GM12878 (cell line): Measurements from ENCODE around the gene RAP1GAP. TPM values are rescaled to one million over a fixed set of nuclear protein-coding genes. Genes with fewer than 3 reads are reported as not detected.

Experiments used
- ATAC-seq: fragments of 200-7000 bp; cut with Tn5 transposase; 3 replicates; pipeline ENCODE4 v1.9.1; 2020; ENCODE audit warnings: mild to moderate bottlenecking, moderate library complexity
- BruUV-seq: library from RNA; stranded (reverse); fragments of 400-500 nt; replicated peaks from 2 replicates; lab custom pipeline; 2021; lab: Mats Ljungman, UMichigan
- CTCF ChIA-PET: fragments of 300-600 bp; sonication (Branson Sonifier 250); formaldehyde crosslinking; extraction: SDS; loops from one replicate; lab custom pipeline; 2021; ENCODE audit warnings: inconsistent platforms; lab: Yijun Ruan, JAX
- POLR2A ChIA-PET: fragments of 350-600 bp; formaldehyde crosslinking; extraction: SDS; loops from one replicate; lab custom pipeline; 2021; ENCODE audit warnings: inconsistent platforms; lab: Charles Lee
- RAD21 ChIA-PET: fragments of 300-600 bp; sonication (Branson Sonifier 250); formaldehyde crosslinking; loops from one replicate; lab custom pipeline; 2023; ENCODE audit warnings: antibody characterized with exemption; ENCODE audit not compliant: unreplicated experiment; lab: Charles Lee
- SMC1A ChIA-PET: fragments of 300-600 bp; sonication (Branson Sonifier 250); formaldehyde crosslinking; loops from one replicate; lab custom pipeline; 2023; ENCODE audit not compliant: unreplicated experiment, uncharacterized antibody; lab: Charles Lee
- DNase-seq: peaks from one replicate; pipeline ENCODE4 v3.0.0-alpha.2; 2011; ENCODE audit warnings: low read depth, low spot score
- FAIRE-seq: peaks from 3 replicates; lab custom pipeline; 2011; peaks lifted over from hg19 to GRCh38; lab: Jason Lieb, UNC
- H2AFZ ChIP-seq: 2 replicates; pipeline ENCODE4 v1.6.0; 2011; ENCODE audit warnings: low read depth, low read length, control low read depth; ENCODE audit not compliant: control insufficient read depth
- H3K27ac ChIP-seq: 2 replicates; pipeline ENCODE4 v1.5.1; 2011; ENCODE audit warnings: control low read depth; ENCODE audit not compliant: control insufficient read depth, insufficient read depth
- H3K27me3 ChIP-seq, 2 experiments: replicated peaks in 1 of 2; 2 replicates each; pipeline versions ENCODE4 v1.6.0 to v1.6.1; 2011; ENCODE audit warnings: low read length in 1 of 2; ENCODE audit not compliant: control insufficient read depth in 2 of 2, insufficient read depth in 2 of 2
- H3K36me3 ChIP-seq, 2 experiments: 2 replicates each; pipeline ENCODE4 v1.5.1; 2011; ENCODE audit warnings: low read length in 1 of 2; ENCODE audit not compliant: control insufficient read depth in 2 of 2, insufficient read depth in 2 of 2
- H3K4me1 ChIP-seq: 2 replicates; pipeline ENCODE4 v1.6.1; 2011; ENCODE audit warnings: mild to moderate bottlenecking, low read length, moderate library complexity, mixed read lengths; ENCODE audit not compliant: control insufficient read depth, insufficient read depth
- H3K4me2 ChIP-seq: 2 replicates; pipeline ENCODE4 v1.6.0; 2011; ENCODE audit warnings: control low read depth; ENCODE audit not compliant: control insufficient read depth, insufficient read depth
- H3K4me3 ChIP-seq: fragments of 200-600 bp; sonication (generic); 2 replicates; pipeline ENCODE4 v1.5.1; 2016
- H3K79me2 ChIP-seq: 2 replicates; pipeline ENCODE4 v1.6.0; 2011; ENCODE audit warnings: low read length; ENCODE audit not compliant: control insufficient read depth, insufficient read depth
- H3K9ac ChIP-seq: 2 replicates; pipeline ENCODE4 v1.8.0; 2011; ENCODE audit warnings: low read length, control low read depth, mixed read lengths; ENCODE audit not compliant: control insufficient read depth, insufficient read depth
- H3K9me3 ChIP-seq: replicated peaks from 3 replicates; pipeline ENCODE4 v1.5.1; 2011; ENCODE audit warnings: mild to moderate bottlenecking, low read length; ENCODE audit not compliant: control insufficient read depth, insufficient read depth
- H4K20me1 ChIP-seq: 2 replicates; pipeline ENCODE4 v1.6.0; 2011; ENCODE audit not compliant: control insufficient read depth, insufficient read depth
- CEBPB ChIP-seq, 2 experiments: fragments of 150-350 bp in 1 of 2; IDR thresholded peaks; 2 replicates each; pipeline ENCODE4 v1.6.1; 2012 to 2014; ENCODE audit warnings: low read depth in 2 of 2, low read length in 2 of 2, borderline replicate concordance in 1 of 2, inconsistent platforms in 1 of 2
- EZH2 ChIP-seq: IDR thresholded peaks from 2 replicates; pipeline ENCODE4 v1.6.1; 2012; ENCODE audit warnings: low read depth, mild to moderate bottlenecking, control low read depth, inconsistent platforms, low read length, borderline replicate concordance; ENCODE audit not compliant: control insufficient read depth
- FOXM1 ChIP-seq: IDR thresholded peaks from 2 replicates; pipeline ENCODE4 v1.6.1; 2012; ENCODE audit warnings: low read depth, mild to moderate bottlenecking, inconsistent platforms, low read length, moderate library complexity
- NR2F1 ChIP-seq: fragments of 450-650 bp; conservative IDR thresholded peaks from 2 replicates; pipeline ENCODE4 v1.6.1; 2017; ENCODE audit warnings: mild to moderate bottlenecking
- RB1 ChIP-seq: fragments of 450-650 bp; formaldehyde crosslinking; IDR thresholded peaks from 2 replicates; pipeline ENCODE4 v1.6.1; 2017; ENCODE audit warnings: mild to moderate bottlenecking, borderline replicate concordance
- RCOR1 ChIP-seq: conservative IDR thresholded peaks from 2 replicates; pipeline ENCODE4 v1.6.1; 2012; ENCODE audit warnings: low read depth, low read length, improper control_type of control experiment
- REST ChIP-seq: IDR thresholded peaks from 2 replicates; pipeline ENCODE4 v1.6.1; 2012; ENCODE audit warnings: mild to moderate bottlenecking, low read depth, low read length
- SP1 ChIP-seq: IDR thresholded peaks from one replicate; pipeline ENCODE4 v1.6.1; 2011; ENCODE audit warnings: low read depth, low read length
- YBX1 ChIP-seq: fragments of 450-650 bp; IDR thresholded peaks from 2 replicates; pipeline ENCODE4 v1.6.1; 2016; ENCODE audit warnings: antibody characterized with exemption
- ZNF217 ChIP-seq: fragments of 450-650 bp; IDR thresholded peaks from 2 replicates; pipeline ENCODE4 v1.6.1; 2017; ENCODE audit warnings: antibody characterized with exemption, mild to moderate bottlenecking
- ZNF24 ChIP-seq: fragments of 450-650 bp; IDR thresholded peaks from 2 replicates; pipeline ENCODE4 v1.6.1; 2017; ENCODE audit warnings: antibody characterized with exemption, mild to moderate bottlenecking
- WGBS: methylation state at CpG from one replicate; pipeline ENCODE4 v1.1.6; 2016; ENCODE audit warnings: low lambda C conversion rate; ENCODE audit not compliant: insufficient replicate concordance, insufficient coverage; ENCODE audit errors: missing lambda C conversion rate; 5-methylcytosine and 5-hydroxymethylcytosine counted together
- in situ Hi-C: fragments of 300-500 bp; cut with MboI; formaldehyde crosslinking; loops from 9 replicates; pipeline ENCODE4 v1.14.3; 2018; ENCODE audit warnings: mixed read lengths
- intact Hi-C: fragments of 100-400 bp; cut with micrococcal nuclease; formaldehyde crosslinking; loops from one replicate; pipeline ENCODE4 v1.14.2; 2022; ENCODE audit not compliant: unreplicated experiment
- polyA plus RNA-seq, 11 experiments: library from polyadenylated mRNA; depleted of rRNA in 4 of 11; unstranded in 6 of 11; stranded (reverse) in 5 of 11; fragments of >200 nt; fragmentation: Nextera tagmentation in 4 of 11; fragmentation: Illumina TruSeq in 1 of 11; extraction: Ambion mirVana in 4 of 11; extraction: Trizol in 1 of 11; gene quantifications; 1 replicate in 1 of 11; 2 replicates in 10 of 11; pipeline versions ENCODE4 v1.2.1 to v1.2.3, GENCODE V29; 2011 to 2016; ENCODE audit warnings: inconsistent platforms in 2 of 11, missing spikeins in 2 of 11, low read depth in 1 of 11
- total RNA-seq, 4 experiments: library from RNA; depleted of rRNA in 3 of 4; stranded (reverse); fragments of >200 nt in 3 of 4; fragmentation: Illumina TruSeq in 1 of 4; extraction: Trizol in 1 of 4; gene quantifications; 2 replicates each; pipeline versions ENCODE4 v1.2.1 to v1.2.3, GENCODE V29; 2013 to 2021
- TF ChIP-seq, protein P1 (sequence below): fragments of 450-650 bp; formaldehyde crosslinking; IDR thresholded peaks from 2 replicates; pipeline ENCODE4 v1.5.0; 2022; ENCODE audit warnings: mild to moderate bottlenecking, missing genetic modification characterization

The RAP1GAP gene
- total and polyA plus RNA-seq, 10 of the 15 experiments (the other 5 are each of a cell fraction or from before 2014, with no cell fraction given), result 0.04 to 0.96 (median 0.09) TPM; not detected in 3

- no peak for TF ChIP-seq REST
- TF ChIP-seq RB1, result no peak
- no peak for TF ChIP-seq CEBPB (IDR thresholded peaks at IDR 0.05; ENCODE audit: borderline replicate concordance in 1 of 2, low read depth in 2 of 2, low read length in 2 of 2)
- no peak for TF ChIP-seq EZH2
- no peak for TF ChIP-seq NR2F1
Measured at GRCh38 chr1:21587602-21587953, 81.6 kb downstream of the RAP1GAP start (continued).

DNA sequence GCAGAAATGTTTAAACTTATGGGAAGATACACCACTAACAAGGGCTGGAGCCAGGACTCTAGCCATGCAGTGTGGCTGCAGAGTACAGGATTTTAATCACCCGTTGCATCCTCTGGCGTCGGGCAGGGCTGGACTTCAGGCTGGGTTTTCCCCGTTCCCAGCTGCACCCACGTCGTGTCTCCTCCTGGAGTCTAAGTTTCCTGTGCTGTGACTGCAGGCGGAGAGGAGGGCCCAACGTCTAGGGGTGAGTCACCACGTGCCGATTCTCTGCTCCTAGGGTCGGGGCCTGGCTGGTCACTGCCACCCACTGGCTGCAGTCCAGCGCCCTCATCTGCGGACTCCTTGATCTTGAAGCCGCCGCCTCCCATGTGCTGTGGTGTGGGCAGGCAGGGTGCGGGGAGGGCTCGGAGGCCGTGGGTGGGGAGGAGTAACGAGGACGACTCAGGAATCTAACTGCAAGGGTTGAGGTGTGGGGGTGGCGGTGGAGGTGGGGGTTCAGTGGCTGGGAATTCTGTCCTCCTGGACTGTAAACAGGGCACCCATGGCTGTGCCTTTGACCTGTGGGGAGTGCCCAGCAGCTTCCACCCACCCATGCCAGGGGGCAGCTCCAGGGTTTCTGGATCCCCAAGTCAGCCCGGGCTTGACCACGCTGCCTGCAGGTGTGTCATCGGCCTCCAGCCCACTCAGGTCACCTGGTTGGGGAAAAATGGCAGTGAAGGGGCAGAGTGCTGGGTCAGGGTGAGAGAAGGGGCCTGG is 82.1 kb downstream of the RAP1GAP start:
- Histone ChIP-seq H3K4me3 (no peak overlapping the region), H3K4me2 (no peak overlapping the region), H2AFZ (no peak overlapping the region), H3K36me3 (no peaks in the 10 kb centered on the region), H3K27ac (no peak overlapping the region), H3K4me1 (no peaks in the 10 kb centered on the region), H3K9me3 (no peaks in the 10 kb centered on the region), H3K79me2 (no peaks in the 10 kb centered on the region), H3K27me3 (peaks cover 0 to 3% of the 10 kb centered on the region in 2 experiments; a peak in 1 of 4 replicates), H3K9ac (no peak overlapping the region), H4K20me1 (no peaks in the 10 kb centered on the region)
- in situ Hi-C loops (no loop called here), intact Hi-C loops (loop anchor here (5.0 kb wide), 1 partner anchor 75 kb away; no protein-coding TSS in a partner anchor)
- ChIA-PET SMC1A (no interaction called here), CTCF (no interaction called here), POLR2A (no interaction called here), RAD21 (no interaction called here)
- no TSS peak for BruUV-seq
- no peak for ATAC-seq
- no peak for FAIRE-seq
- WGBS, result 25% methylated on average over 21 of the region's 24 CpGs
- no peak for DNase-seq
- no peak for TF ChIP-seq YBX1
- no peak for TF ChIP-seq SP1
- TF ChIP-seq, protein P1, sequence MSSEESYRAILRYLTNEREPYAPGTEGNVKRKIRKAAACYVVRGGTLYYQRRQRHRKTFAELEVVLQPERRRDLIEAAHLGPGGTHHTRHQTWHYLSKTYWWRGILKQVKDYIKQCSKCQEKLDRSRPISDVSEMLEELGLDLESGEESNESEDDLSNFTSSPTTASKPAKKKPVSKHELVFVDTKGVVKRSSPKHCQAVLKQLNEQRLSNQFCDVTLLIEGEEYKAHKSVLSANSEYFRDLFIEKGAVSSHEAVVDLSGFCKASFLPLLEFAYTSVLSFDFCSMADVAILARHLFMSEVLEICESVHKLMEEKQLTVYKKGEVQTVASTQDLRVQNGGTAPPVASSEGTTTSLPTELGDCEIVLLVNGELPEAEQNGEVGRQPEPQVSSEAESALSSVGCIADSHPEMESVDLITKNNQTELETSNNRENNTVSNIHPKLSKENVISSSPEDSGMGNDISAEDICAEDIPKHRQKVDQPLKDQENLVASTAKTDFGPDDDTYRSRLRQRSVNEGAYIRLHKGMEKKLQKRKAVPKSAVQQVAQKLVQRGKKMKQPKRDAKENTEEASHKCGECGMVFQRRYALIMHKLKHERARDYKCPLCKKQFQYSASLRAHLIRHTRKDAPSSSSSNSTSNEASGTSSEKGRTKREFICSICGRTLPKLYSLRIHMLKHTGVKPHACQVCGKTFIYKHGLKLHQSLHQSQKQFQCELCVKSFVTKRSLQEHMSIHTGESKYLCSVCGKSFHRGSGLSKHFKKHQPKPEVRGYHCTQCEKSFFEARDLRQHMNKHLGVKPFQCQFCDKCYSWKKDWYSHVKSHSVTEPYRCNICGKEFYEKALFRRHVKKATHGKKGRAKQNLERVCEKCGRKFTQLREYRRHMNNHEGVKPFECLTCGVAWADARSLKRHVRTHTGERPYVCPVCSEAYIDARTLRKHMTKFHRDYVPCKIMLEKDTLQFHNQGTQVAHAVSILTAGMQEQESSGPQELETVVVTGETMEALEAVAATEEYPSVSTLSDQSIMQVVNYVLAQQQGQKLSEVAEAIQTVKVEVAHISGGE (CRISPR knock-in tag), result no peak
- TF ChIP-seq RCOR1, result no peak
- no peak for TF ChIP-seq ZNF217
- TF ChIP-seq FOXM1, result no peak
- TF ChIP-seq ZNF24, result no peak
